ENCODE measurements around the gene ACOXL. TPM values are rescaled to one million over a fixed set of nuclear protein-coding genes. Genes with fewer than 3 reads are reported as not detected.

ACOXL gene
- total and polyA plus RNA-seq, 8 donors, result 4.7 to 30.3 (median 8.3) TPM

GRCh38 chr2:110999626-111000025, 267.3 kb downstream of the ACOXL start:
- ATAC-seq (no peak), DNase-seq (no peak)
- Histone ChIP-seq H3K36me3 (no peaks in the 10 kb centered on the region), H3K4me3 (no peak overlapping the region), H3K27ac (no peak overlapping the region), H3K4me1 (peaks cover 0 to 4% of the 10 kb centered on the region in 2 donors), H3K9me3 (no peaks in the 10 kb centered on the region), H3K27me3 (no peaks in the 10 kb centered on the region)
- TF ChIP-seq, protein P1, sequence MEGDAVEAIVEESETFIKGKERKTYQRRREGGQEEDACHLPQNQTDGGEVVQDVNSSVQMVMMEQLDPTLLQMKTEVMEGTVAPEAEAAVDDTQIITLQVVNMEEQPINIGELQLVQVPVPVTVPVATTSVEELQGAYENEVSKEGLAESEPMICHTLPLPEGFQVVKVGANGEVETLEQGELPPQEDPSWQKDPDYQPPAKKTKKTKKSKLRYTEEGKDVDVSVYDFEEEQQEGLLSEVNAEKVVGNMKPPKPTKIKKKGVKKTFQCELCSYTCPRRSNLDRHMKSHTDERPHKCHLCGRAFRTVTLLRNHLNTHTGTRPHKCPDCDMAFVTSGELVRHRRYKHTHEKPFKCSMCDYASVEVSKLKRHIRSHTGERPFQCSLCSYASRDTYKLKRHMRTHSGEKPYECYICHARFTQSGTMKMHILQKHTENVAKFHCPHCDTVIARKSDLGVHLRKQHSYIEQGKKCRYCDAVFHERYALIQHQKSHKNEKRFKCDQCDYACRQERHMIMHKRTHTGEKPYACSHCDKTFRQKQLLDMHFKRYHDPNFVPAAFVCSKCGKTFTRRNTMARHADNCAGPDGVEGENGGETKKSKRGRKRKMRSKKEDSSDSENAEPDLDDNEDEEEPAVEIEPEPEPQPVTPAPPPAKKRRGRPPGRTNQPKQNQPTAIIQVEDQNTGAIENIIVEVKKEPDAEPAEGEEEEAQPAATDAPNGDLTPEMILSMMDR (IDR thresholded peaks at IDR 0.05), result no peak
- intact Hi-C loops (cut with DNase I), result no loop called here

DNA sequence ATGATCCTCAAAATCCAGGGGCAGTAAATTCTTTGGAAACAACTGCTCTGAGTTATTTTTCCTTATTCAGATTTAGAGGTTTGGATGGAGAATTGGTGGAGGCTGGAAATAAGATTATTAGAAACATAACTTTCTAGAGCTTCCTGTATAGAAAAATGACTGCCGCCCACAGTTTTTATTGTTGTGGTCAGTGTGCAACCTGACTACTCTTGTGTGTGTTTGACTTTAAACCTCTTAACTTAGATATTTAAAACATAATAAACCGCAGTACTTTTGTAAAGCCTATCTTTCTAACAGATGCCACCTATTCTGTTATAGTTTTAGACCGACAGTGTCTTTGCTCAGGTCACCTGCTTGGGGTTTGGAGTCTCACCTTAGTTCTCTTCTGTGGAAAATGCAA, 272.9 kb downstream of the ACOXL start:
- Histone ChIP-seq H3K36me3 (no peaks in the 10 kb centered on the region), H3K9me3 (no peaks in the 10 kb centered on the region), H3K4me1 (no peaks in the 10 kb centered on the region), H3K27ac (no peak overlapping the region), H3K27me3 (no peaks in the 10 kb centered on the region), H3K4me3 (no peak overlapping the region)
- intact Hi-C loops (cut with DNase I), result no loop called here
- ATAC-seq (no peak), DNase-seq (no peak)
- TF ChIP-seq, protein P1 (IDR thresholded peaks at IDR 0.05), result no peak

GRCh38 chr2:111005821-111006220, 273.4 kb downstream of the ACOXL start:
- Histone ChIP-seq H3K9me3 (no peaks in the 10 kb centered on the region), H3K4me3 (no peak overlapping the region), H3K4me1 (no peaks in the 10 kb centered on the region), H3K27me3 (no peaks in the 10 kb centered on the region), H3K27ac (no peak overlapping the region), H3K36me3 (no peaks in the 10 kb centered on the region)
- TF ChIP-seq, protein P1 (IDR thresholded peaks at IDR 0.05), result no peak
- no peak for ATAC-seq
- intact Hi-C loops (cut with DNase I), result no loop called here
- no peak for DNase-seq

- peaks cover 0 to 7% of the 10 kb centered on the region in 2 donors for H3K9me3 ChIP-seq
- H3K4me1 ChIP-seq, result no peaks in the 10 kb centered on the region
- H3K27ac ChIP-seq, result no peak overlapping the region
- intact Hi-C loops (cut with DNase I), result no loop called here
- no peaks in the 10 kb centered on the region for H3K27me3 ChIP-seq
- TF ChIP-seq, protein P1 (IDR thresholded peaks at IDR 0.05), result no peak
- no peak overlapping the region for H3K4me3 ChIP-seq
- H3K36me3 ChIP-seq, result no peaks in the 10 kb centered on the region
- DNase-seq (no peak), ATAC-seq (no peak)
These were observed 275.6 kb downstream of the ACOXL start for GRCh38 chr2:111007757-111008688.

DNA sequence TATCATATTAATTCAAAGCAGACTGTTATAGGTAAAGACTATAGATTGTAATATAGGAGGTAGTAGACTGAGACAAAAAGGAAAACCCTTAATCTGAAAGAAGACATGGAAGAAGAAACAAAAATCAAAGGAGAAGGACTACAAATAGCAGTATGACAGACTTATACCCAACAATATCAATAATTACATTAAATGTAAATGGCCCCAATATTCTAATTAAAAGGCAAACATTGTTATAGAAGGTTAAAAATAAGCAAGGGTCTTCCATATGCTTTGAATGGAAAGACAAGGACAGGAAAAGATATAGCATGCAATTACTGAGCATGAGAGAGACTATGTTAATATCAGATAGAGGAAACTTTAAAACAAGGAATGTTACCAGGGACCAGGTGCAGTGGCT, 278.8 kb downstream of the ACOXL start:
- H3K36me3 ChIP-seq, result no peaks in the 10 kb centered on the region
- TF ChIP-seq, protein P1 (IDR thresholded peaks at IDR 0.05), result no peak
- peaks cover 0 to 7% of the 10 kb centered on the region in 2 donors for H3K9me3 ChIP-seq
- ATAC-seq (no peak), DNase-seq (no peak)
- H3K27ac ChIP-seq, result no peak overlapping the region
- intact Hi-C loops (cut with DNase I), result no loop called here
- no peaks in the 10 kb centered on the region for H3K27me3 ChIP-seq
- H3K4me3 ChIP-seq, result no peak overlapping the region
- no peaks in the 10 kb centered on the region for H3K4me1 ChIP-seq

Measured in left lung (tissue), 10 donors.